H9 (cell line): Measurements from ENCODE around the gene NEB. TPM values are rescaled to one million over a fixed set of nuclear protein-coding genes. Genes with fewer than 3 reads are reported as not detected.

ENCODE experiments used
- DNase-seq: peaks from one replicate; pipeline ENCODE4 v3.0.0-alpha.2; 2017
- H2AFZ ChIP-seq: one replicate; pipeline ENCODE4 v1.6.1; 2013; ENCODE audit warnings: mild to moderate bottlenecking, low read length, control low read depth, moderate library complexity
- H2AK5ac ChIP-seq: 2 replicates; pipeline ENCODE4 v1.6.1; 2013; ENCODE audit warnings: low read length, control low read depth, mixed read lengths; ENCODE audit not compliant: insufficient read length
- H2BK120ac ChIP-seq: one replicate; pipeline ENCODE4 v1.6.1; 2013; ENCODE audit warnings: low read depth, mild to moderate bottlenecking, low read length, control low read depth, inconsistent platforms; ENCODE audit not compliant: poor library complexity, severe bottlenecking
- H2BK12ac ChIP-seq: 2 replicates; pipeline ENCODE4 v1.6.1; 2013; ENCODE audit warnings: low read length, control low read depth, mixed read lengths, low read depth; ENCODE audit not compliant: insufficient read length
- H2BK15ac ChIP-seq: 2 replicates; pipeline ENCODE4 v1.6.1; 2013; ENCODE audit warnings: low read depth, low read length, control low read depth
- H2BK20ac ChIP-seq: one replicate; pipeline ENCODE4 v1.6.1; 2013; ENCODE audit warnings: low read depth, mild to moderate bottlenecking, low read length, control low read depth, inconsistent platforms; ENCODE audit not compliant: poor library complexity, severe bottlenecking
- H2BK5ac ChIP-seq: 2 replicates; pipeline ENCODE4 v1.6.1; 2013; ENCODE audit warnings: low read length, control low read depth, mixed read lengths; ENCODE audit not compliant: insufficient read length
- H3K14ac ChIP-seq: 2 replicates; pipeline ENCODE4 v1.6.1; 2013; ENCODE audit warnings: low read length, control low read depth; ENCODE audit not compliant: insufficient read depth
- H3K18ac ChIP-seq: 2 replicates; pipeline ENCODE4 v1.6.1; 2013; ENCODE audit warnings: low read depth, mild to moderate bottlenecking, mixed read lengths, low read length, control low read depth; ENCODE audit not compliant: insufficient read length
- H3K23ac ChIP-seq: 2 replicates; pipeline ENCODE4 v1.6.1; 2013; ENCODE audit warnings: low read length, control low read depth, mixed read lengths, low read depth; ENCODE audit not compliant: insufficient read length
- H3K23me2 ChIP-seq: 2 replicates; pipeline ENCODE4 v1.6.1; 2013; ENCODE audit warnings: low read depth, mild to moderate bottlenecking, mixed read lengths, low read length, control low read depth; ENCODE audit not compliant: insufficient read length, poor library complexity, severe bottlenecking
- H3K27ac ChIP-seq: 2 replicates; pipeline ENCODE4 v1.5.1; 2013; ENCODE audit warnings: low read length, control low read depth, mixed read lengths, low read depth; ENCODE audit not compliant: insufficient read length
- H3K27me3 ChIP-seq: 2 replicates; pipeline ENCODE4 v1.6.1; 2013; ENCODE audit warnings: low read length, control low read depth, inconsistent platforms; ENCODE audit not compliant: insufficient read depth
- H3K4ac ChIP-seq: 2 replicates; pipeline ENCODE4 v1.6.1; 2013; ENCODE audit warnings: low read depth, mild to moderate bottlenecking, control low read depth, inconsistent platforms, low read length, moderate library complexity
- H3K4me1 ChIP-seq: 2 replicates; pipeline ENCODE4 v1.6.1; 2013; ENCODE audit warnings: low read length, control low read depth, inconsistent platforms; ENCODE audit not compliant: insufficient read depth
- H3K4me2 ChIP-seq: 2 replicates; pipeline ENCODE4 v1.6.1; 2013; ENCODE audit warnings: low read length, control low read depth, mixed read lengths; ENCODE audit not compliant: insufficient read length, insufficient read depth
- H3K56ac ChIP-seq: 2 replicates; pipeline ENCODE4 v1.6.1; 2013; ENCODE audit warnings: low read depth, mild to moderate bottlenecking, mixed read lengths, low read length, control low read depth; ENCODE audit not compliant: insufficient read length
- H3K79me1 ChIP-seq: 2 replicates; pipeline ENCODE4 v1.6.1; 2013; ENCODE audit warnings: low read depth, mild to moderate bottlenecking, moderate library complexity, low read length, control low read depth, inconsistent platforms; ENCODE audit not compliant: insufficient read depth, poor library complexity, severe bottlenecking
- H3K79me2 ChIP-seq: 2 replicates; pipeline ENCODE4 v1.6.1; 2013; ENCODE audit warnings: low read length, control low read depth, inconsistent platforms; ENCODE audit not compliant: insufficient read depth
- H3K9ac ChIP-seq: 2 replicates; pipeline ENCODE4 v1.6.1; 2013; ENCODE audit warnings: low read length, control low read depth, mixed read lengths; ENCODE audit not compliant: insufficient read length; ENCODE audit errors: extremely low read depth
- H3K9me3 ChIP-seq: one replicate; pipeline ENCODE4 v1.6.1; 2013; ENCODE audit warnings: low read depth, low read length, inconsistent platforms; ENCODE audit not compliant: control insufficient read depth
- H3T11ph ChIP-seq: one replicate; pipeline ENCODE4 v1.6.1; 2013; ENCODE audit warnings: mild to moderate bottlenecking, low read length, control low read depth, inconsistent platforms
- H4K20me1 ChIP-seq: one replicate; pipeline ENCODE4 v1.6.1; 2013; ENCODE audit not compliant: control insufficient read depth, insufficient read length, insufficient read depth
- H4K5ac ChIP-seq: 2 replicates; pipeline ENCODE4 v1.6.1; 2013; ENCODE audit warnings: low read depth, mild to moderate bottlenecking, mixed read lengths, low read length, control low read depth; ENCODE audit not compliant: insufficient read length
- H4K8ac ChIP-seq: replicated peaks from 2 replicates; pipeline ENCODE4 v1.6.1; 2013; ENCODE audit warnings: low read length, control low read depth, mixed read lengths, low read depth; ENCODE audit not compliant: insufficient read length
- H4K91ac ChIP-seq: 2 replicates; pipeline ENCODE4 v1.6.1; 2013; ENCODE audit warnings: low read depth, mild to moderate bottlenecking, moderate library complexity, mixed read lengths, low read length, control low read depth; ENCODE audit not compliant: insufficient read length
- H3K27ac Mint-ChIP-seq, 3 experiments: 2 replicates in 2 of 3; 3 replicates in 1 of 3; pipeline ENCODE4 v1.8.0; 2020 to 2021; ENCODE audit warnings: mixed read lengths in 3 of 3, mild to moderate bottlenecking in 1 of 3, moderate library complexity in 1 of 3
- H3K27me3 Mint-ChIP-seq: 2 replicates; pipeline ENCODE4 v1.8.0; 2021; ENCODE audit warnings: low read depth, mild to moderate bottlenecking, moderate library complexity, mixed read lengths
- H3K36me3 Mint-ChIP-seq, 3 experiments: 2 replicates in 2 of 3; 3 replicates in 1 of 3; pipeline ENCODE4 v1.8.0; 2020 to 2021; ENCODE audit warnings: low read depth in 3 of 3, mixed read lengths in 3 of 3; ENCODE audit not compliant: insufficient read depth in 1 of 3
- H3K4me1 Mint-ChIP-seq, 2 experiments: 2 replicates each; pipeline ENCODE4 v1.8.0; 2020; ENCODE audit warnings: mixed read lengths in 2 of 2
- H3K4me3 Mint-ChIP-seq, 2 experiments: 2 replicates in 1 of 2; 3 replicates in 1 of 2; pipeline ENCODE4 v1.8.0; 2020 to 2021; ENCODE audit warnings: mild to moderate bottlenecking in 2 of 2, mixed read lengths in 2 of 2, moderate library complexity in 1 of 2
- H3K9me3 Mint-ChIP-seq, 2 experiments: 2 replicates in 1 of 2; 3 replicates in 1 of 2; pipeline ENCODE4 v1.8.0; 2020; ENCODE audit warnings: mild to moderate bottlenecking in 2 of 2, mixed read lengths in 2 of 2, moderate library complexity in 1 of 2
- WGBS: extraction: QIAGEN DNeasy Blood & Tissue Kit; methylation state at CpG from one replicate; pipeline ENCODE4 v1.1.7; 2013; ENCODE audit warnings: missing lambda C conversion rate, low lambda C conversion rate, mixed read lengths; ENCODE audit not compliant: insufficient read length; ENCODE audit errors: extremely low coverage; 5-methylcytosine and 5-hydroxymethylcytosine counted together
- total RNA-seq: library from RNA; stranded (reverse); gene quantifications from 2 replicates; pipeline ENCODE4 v1.2.1, GENCODE V29; 2021
- TF ChIP-seq, protein P1 (sequence below): fragments of 200-600 bp; sonication (generic); conservative IDR thresholded peaks from 3 replicates; pipeline ENCODE4 v1.8.0; 2021; ENCODE audit warnings: antibody characterized with exemption, mild to moderate bottlenecking

Gene NEB
- total RNA-seq, 1 experiment from 2014 or later = 0.98 TPM

DNA sequence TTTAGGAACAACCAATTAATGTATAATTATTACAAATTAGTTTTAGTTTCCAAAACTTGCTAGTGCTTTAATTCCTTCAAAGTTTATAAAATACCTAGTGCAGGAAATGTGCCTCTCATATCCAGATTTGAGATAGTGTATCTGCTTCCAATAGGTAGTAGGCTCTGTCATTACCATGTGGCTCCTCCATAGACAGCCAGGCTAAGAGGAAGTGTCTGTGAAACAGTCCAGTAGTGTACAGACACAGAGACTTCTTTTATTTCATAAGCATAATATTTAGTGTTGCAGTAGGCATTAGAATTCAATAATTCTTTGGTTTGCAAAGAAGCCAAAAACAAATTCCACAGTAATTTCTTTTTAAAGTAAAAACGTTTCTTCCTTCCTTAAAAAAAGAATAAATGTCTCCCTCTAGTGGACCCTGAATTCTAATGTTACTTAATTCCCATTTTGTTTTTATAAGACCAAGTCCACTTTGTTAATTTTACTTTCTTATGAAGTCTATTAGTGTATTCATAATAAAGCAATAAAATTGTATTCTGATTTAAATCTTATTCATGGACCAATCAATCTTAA lies 101.2 kb downstream of the NEB start:
- Mint-ChIP-seq H3K27ac (no peak overlapping the region), H3K4me3 (no peak overlapping the region), H3K36me3 (peaks cover 0 to 8% (median 2%) of the 10 kb centered on the region in 3 experiments; a peak in 5 of 7 replicates), H3K9me3 (peaks cover 5 to 6% of the 10 kb centered on the region in 2 experiments), H3K27me3 (no peaks in the 10 kb centered on the region), H3K4me1 (no peaks in the 10 kb centered on the region)
- H4K91ac ChIP-seq = no peak overlapping the region
- H3K4ac ChIP-seq = no peak overlapping the region
- H2BK20ac ChIP-seq = no peak overlapping the region
- no peak overlapping the region for H2BK5ac ChIP-seq
- H2AFZ ChIP-seq = no peak overlapping the region
- H3K56ac ChIP-seq = no peak overlapping the region
- H2BK12ac ChIP-seq = no peak overlapping the region
- no peak overlapping the region for H3K18ac ChIP-seq
- no peak overlapping the region for H3T11ph ChIP-seq
- no peaks in the 10 kb centered on the region for H3K23me2 ChIP-seq
- no peak overlapping the region for H3K9ac ChIP-seq
- no peaks in the 10 kb centered on the region for H3K79me1 ChIP-seq
- H3K4me2 ChIP-seq = no peak overlapping the region
- TF ChIP-seq, protein P1, sequence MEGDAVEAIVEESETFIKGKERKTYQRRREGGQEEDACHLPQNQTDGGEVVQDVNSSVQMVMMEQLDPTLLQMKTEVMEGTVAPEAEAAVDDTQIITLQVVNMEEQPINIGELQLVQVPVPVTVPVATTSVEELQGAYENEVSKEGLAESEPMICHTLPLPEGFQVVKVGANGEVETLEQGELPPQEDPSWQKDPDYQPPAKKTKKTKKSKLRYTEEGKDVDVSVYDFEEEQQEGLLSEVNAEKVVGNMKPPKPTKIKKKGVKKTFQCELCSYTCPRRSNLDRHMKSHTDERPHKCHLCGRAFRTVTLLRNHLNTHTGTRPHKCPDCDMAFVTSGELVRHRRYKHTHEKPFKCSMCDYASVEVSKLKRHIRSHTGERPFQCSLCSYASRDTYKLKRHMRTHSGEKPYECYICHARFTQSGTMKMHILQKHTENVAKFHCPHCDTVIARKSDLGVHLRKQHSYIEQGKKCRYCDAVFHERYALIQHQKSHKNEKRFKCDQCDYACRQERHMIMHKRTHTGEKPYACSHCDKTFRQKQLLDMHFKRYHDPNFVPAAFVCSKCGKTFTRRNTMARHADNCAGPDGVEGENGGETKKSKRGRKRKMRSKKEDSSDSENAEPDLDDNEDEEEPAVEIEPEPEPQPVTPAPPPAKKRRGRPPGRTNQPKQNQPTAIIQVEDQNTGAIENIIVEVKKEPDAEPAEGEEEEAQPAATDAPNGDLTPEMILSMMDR = peak; percentile 72
- H4K5ac ChIP-seq = no peak overlapping the region
- no peaks in the 10 kb centered on the region for H3K4me1 ChIP-seq
- H4K20me1 ChIP-seq = no peaks in the 10 kb centered on the region
- no peak overlapping the region for H3K14ac ChIP-seq
- no peak overlapping the region for H2AK5ac ChIP-seq
- H2BK15ac ChIP-seq = no peak overlapping the region
- no peaks in the 10 kb centered on the region for H3K27me3 ChIP-seq
- H4K8ac ChIP-seq = no peak overlapping the region
- H3K9me3 ChIP-seq = no peaks in the 10 kb centered on the region
- WGBS = no CpG with 5 or more reads among the region's 1 CpG
- H2BK120ac ChIP-seq = no peak overlapping the region
- no peak overlapping the region for H3K27ac ChIP-seq
- H3K79me2 ChIP-seq = no peaks in the 10 kb centered on the region
- no peak for DNase-seq
- H3K23ac ChIP-seq = no peak overlapping the region
